Loucy (cell line): ENCODE measurements around the gene MYO18A.

ENCODE experiments used
- H2AFZ ChIP-seq: fragments of 200-600 bp; sonication (generic); 2 replicates; pipeline ENCODE4 v1.6.0; 2016; ENCODE audit warnings: antibody characterized with exemption, mild to moderate bottlenecking, low read length, moderate library complexity
- H3F3A ChIP-seq: fragments of 200-600 bp; 2 replicates; pipeline ENCODE4 v1.6.0; 2016; ENCODE audit warnings: antibody characterized with exemption, low read depth, mild to moderate bottlenecking
- H3K27me3 ChIP-seq: fragments of 200-600 bp; sonication (generic); 2 replicates; pipeline ENCODE4 v1.6.1; 2014; ENCODE audit warnings: low read length, mild to moderate bottlenecking; ENCODE audit not compliant: insufficient read depth, poor library complexity, severe bottlenecking
- H3K36me3 ChIP-seq: fragments of 200-600 bp; sonication (generic); 2 replicates; pipeline ENCODE4 v1.6.1; 2016; ENCODE audit warnings: low read length; ENCODE audit not compliant: insufficient read depth
- H3K4me1 ChIP-seq: fragments of 200-600 bp; sonication (generic); 2 replicates; pipeline ENCODE4 v1.5.1; 2014; ENCODE audit warnings: low read length, mild to moderate bottlenecking; ENCODE audit not compliant: insufficient read depth, poor library complexity, severe bottlenecking
- H3K4me2 ChIP-seq: fragments of 200-600 bp; sonication (generic); 2 replicates; pipeline ENCODE4 v1.6.0; 2014; ENCODE audit warnings: antibody characterized with exemption, low read length, low read depth, mild to moderate bottlenecking; ENCODE audit not compliant: poor library complexity, severe bottlenecking
- H3K4me3 ChIP-seq: fragments of 200-600 bp; sonication (generic); 2 replicates; pipeline ENCODE4 v1.5.1; 2014; ENCODE audit warnings: low read length, mild to moderate bottlenecking, mixed read lengths; ENCODE audit not compliant: poor library complexity, severe bottlenecking
- H3K79me2 ChIP-seq: fragments of 200-600 bp; sonication (generic); 2 replicates; pipeline ENCODE4 v1.6.1; 2014; ENCODE audit warnings: low read length; ENCODE audit not compliant: insufficient read depth
- H3K9ac ChIP-seq: fragments of 200-600 bp; sonication (generic); 2 replicates; pipeline ENCODE4 v1.6.0; 2014; ENCODE audit warnings: mild to moderate bottlenecking, low read depth, low read length, moderate library complexity; ENCODE audit not compliant: poor library complexity, severe bottlenecking
- H3K9me2 ChIP-seq: fragments of 200-600 bp; sonication (generic); replicated peaks from 2 replicates; pipeline ENCODE4 v1.6.1; 2016; ENCODE audit warnings: low read depth, low read length, mixed read lengths
- H3K9me3 ChIP-seq: fragments of 200-600 bp; sonication (generic); 2 replicates; pipeline ENCODE4 v1.6.1; 2014; ENCODE audit warnings: mild to moderate bottlenecking, antibody characterized with exemption, low read length, low read depth; ENCODE audit not compliant: insufficient read depth
- H4K20me1 ChIP-seq: fragments of 200-600 bp; sonication (generic); 2 replicates; pipeline ENCODE4 v1.6.0; 2014; ENCODE audit warnings: antibody characterized with exemption, low read length, mild to moderate bottlenecking; ENCODE audit not compliant: insufficient read depth, poor library complexity, severe bottlenecking
- CTCF ChIP-seq: fragments of 200-600 bp; sonication (generic); conservative IDR thresholded peaks from 2 replicates; pipeline ENCODE4 v1.5.1; 2014; ENCODE audit warnings: mild to moderate bottlenecking, antibody characterized with exemption, low read length
- EZH2phosphoT487 ChIP-seq: fragments of 200-600 bp; IDR thresholded peaks from 2 replicates; pipeline ENCODE4 v1.6.1; 2018; ENCODE audit warnings: antibody characterized with exemption, mild to moderate bottlenecking, moderate library complexity, borderline replicate concordance

The MYO18A gene

GRCh38 chr17:29066047-29066446 is 114.2 kb downstream of the MYO18A start:
- no peaks in the 10 kb centered on the region for H3K9me2 ChIP-seq
- H3K79me2 ChIP-seq, result no peaks in the 10 kb centered on the region
- no peak overlapping the region for H2AFZ ChIP-seq
- H4K20me1 ChIP-seq, result no peaks in the 10 kb centered on the region
- no peaks in the 10 kb centered on the region for H3K27me3 ChIP-seq
- no peak overlapping the region for H3K4me3 ChIP-seq
- no peak overlapping the region for H3K4me2 ChIP-seq
- H3K9me3 ChIP-seq, result no peaks in the 10 kb centered on the region
- H3K36me3 ChIP-seq, result no peaks in the 10 kb centered on the region
- no peak for TF ChIP-seq EZH2phosphoT487
- no peak for TF ChIP-seq CTCF
- no peak overlapping the region for H3K9ac ChIP-seq
- H3K4me1 ChIP-seq, result no peaks in the 10 kb centered on the region
- no peaks in the 10 kb centered on the region for H3F3A ChIP-seq

- no peaks in the 10 kb centered on the region for H3K79me2 ChIP-seq
- H3K4me3 ChIP-seq, result no peak overlapping the region
- no peaks in the 10 kb centered on the region for H4K20me1 ChIP-seq
- H3F3A ChIP-seq, result no peaks in the 10 kb centered on the region
- H3K36me3 ChIP-seq, result no peaks in the 10 kb centered on the region
- H3K9me2 ChIP-seq, result no peaks in the 10 kb centered on the region
- TF ChIP-seq CTCF (no peak), EZH2phosphoT487 (no peak)
- H3K9me3 ChIP-seq, result no peaks in the 10 kb centered on the region
- no peaks in the 10 kb centered on the region for H3K27me3 ChIP-seq
- H2AFZ ChIP-seq, result no peak overlapping the region
- no peak overlapping the region for H3K4me2 ChIP-seq
- H3K4me1 ChIP-seq, result no peaks in the 10 kb centered on the region
- H3K9ac ChIP-seq, result no peak overlapping the region
These were observed 116.2 kb downstream of the MYO18A start for GRCh38 chr17:29063992-29064391.

GRCh38 chr17:29062215-29062614 is 118.0 kb downstream of the MYO18A start:
- Histone ChIP-seq H3K79me2 (no peaks in the 10 kb centered on the region), H3K36me3 (no peaks in the 10 kb centered on the region), H3K9me3 (no peaks in the 10 kb centered on the region), H3K9ac (no peak overlapping the region), H2AFZ (no peak overlapping the region), H3F3A (no peaks in the 10 kb centered on the region), H3K9me2 (no peaks in the 10 kb centered on the region), H3K4me3 (no peak overlapping the region), H3K4me1 (no peaks in the 10 kb centered on the region), H3K27me3 (no peaks in the 10 kb centered on the region), H3K4me2 (no peak overlapping the region), H4K20me1 (no peaks in the 10 kb centered on the region)
- no peak for TF ChIP-seq CTCF
- no peak for TF ChIP-seq EZH2phosphoT487
